IMR-90 (cell line): ENCODE data around the gene RIPK1.

ENCODE experiments used
- BHLHE40 ChIP-seq: fragments of 150-350 bp; IDR thresholded peaks from 2 replicates; pipeline ENCODE4 v1.6.1; 2016; ENCODE audit warnings: mild to moderate bottlenecking, low read depth, low read length
- CTCF ChIP-seq: conservative IDR thresholded peaks from 2 replicates; pipeline ENCODE4 v1.5.1; 2012; ENCODE audit warnings: mild to moderate bottlenecking, low read depth, low read length, improper control_type of control experiment
- ELK1 ChIP-seq: fragments of 150-350 bp; IDR thresholded peaks from 2 replicates; pipeline ENCODE4 v1.6.1; 2016; ENCODE audit warnings: low read depth, mild to moderate bottlenecking, low read length, moderate library complexity, borderline replicate concordance
- MAFK ChIP-seq: IDR thresholded peaks from 2 replicates; pipeline ENCODE4 v1.6.1; 2012; ENCODE audit warnings: low read depth, low read length, improper control_type of control experiment
- MXI1 ChIP-seq: IDR thresholded peaks from 2 replicates; pipeline ENCODE4 v1.6.1; 2012; ENCODE audit warnings: low read depth, mild to moderate bottlenecking, low read length, moderate library complexity, borderline replicate concordance
- POLR2A ChIP-seq: IDR thresholded peaks from 2 replicates; pipeline ENCODE4 v1.6.1; 2012; ENCODE audit warnings: mild to moderate bottlenecking, low read depth, low read length
- RAD21 ChIP-seq: IDR thresholded peaks from 2 replicates; pipeline ENCODE4 v1.6.1; 2012; ENCODE audit warnings: low read length, improper control_type of control experiment
- RCOR1 ChIP-seq: IDR thresholded peaks from 2 replicates; pipeline ENCODE4 v1.6.1; 2012; ENCODE audit warnings: mild to moderate bottlenecking, low read length, improper control_type of control experiment; ENCODE audit not compliant: insufficient replicate concordance
- RFX5 ChIP-seq: IDR thresholded peaks from 2 replicates; pipeline ENCODE4 v1.8.0; 2012; ENCODE audit warnings: low read depth, mild to moderate bottlenecking, low read length, moderate library complexity
- SMC3 ChIP-seq: fragments of 150-350 bp; IDR thresholded peaks from 2 replicates; pipeline ENCODE4 v1.6.1; 2016; ENCODE audit warnings: low read depth, mild to moderate bottlenecking, antibody characterized with exemption, low read length, moderate library complexity

GRCh38 chr6:3135668-3136291 lies 67.5 kb downstream of the RIPK1 start:
- TF ChIP-seq CTCF, result no peak
- TF ChIP-seq MXI1, result no peak
- TF ChIP-seq RAD21, result no peak
- TF ChIP-seq RCOR1, result no peak
- no peak for TF ChIP-seq POLR2A
- TF ChIP-seq MAFK, result no peak
- no peak for TF ChIP-seq ELK1
- no peak for TF ChIP-seq RFX5
- no peak for TF ChIP-seq SMC3
- no peak for TF ChIP-seq BHLHE40
